NT2/D1 (cell line): ENCODE data around the gene HOXA5.
A peak's percentile ranks its signal among the peaks of the same experiment; 100 is the strongest.

Source experiments
- DNase-seq: peaks from one replicate; pipeline ENCODE4 v3.0.0-alpha.2; 2011; ENCODE audit warnings: low read depth, low spot score
- H3K27me3 ChIP-seq: 2 replicates; pipeline ENCODE4 v1.6.0; 2011; ENCODE audit warnings: mild to moderate bottlenecking; ENCODE audit not compliant: insufficient read length, insufficient read depth
- H3K36me3 ChIP-seq: 2 replicates; pipeline ENCODE4 v1.6.1; 2011; ENCODE audit warnings: mild to moderate bottlenecking, low read length, mixed read lengths; ENCODE audit not compliant: insufficient read depth, insufficient read length
- H3K4me1 ChIP-seq: 2 replicates; pipeline ENCODE4 v1.5.1; 2011; ENCODE audit not compliant: insufficient read depth, insufficient read length
- H3K4me3 ChIP-seq: 2 replicates; pipeline ENCODE4 v1.5.1; 2011; ENCODE audit warnings: low read depth; ENCODE audit not compliant: insufficient read length
- H3K9ac ChIP-seq: 2 replicates; pipeline ENCODE4 v1.6.0; 2011; ENCODE audit warnings: low read depth; ENCODE audit not compliant: insufficient read length
- H3K9me3 ChIP-seq: 2 replicates; pipeline ENCODE4 v1.5.1; 2011; ENCODE audit warnings: mild to moderate bottlenecking, low read length; ENCODE audit not compliant: insufficient read depth
- SUZ12 ChIP-seq: IDR thresholded peaks from 2 replicates; pipeline ENCODE4 v1.6.1; 2011; ENCODE audit not compliant: insufficient read length, insufficient read depth; ENCODE audit errors: extremely low read depth
- YY1 ChIP-seq: IDR thresholded peaks from 2 replicates; pipeline ENCODE4 v1.6.1; 2011; ENCODE audit not compliant: insufficient read length, insufficient read depth
- ZNF274 ChIP-seq: IDR thresholded peaks from 2 replicates; pipeline ENCODE4 v1.6.1; 2011; ENCODE audit warnings: mild to moderate bottlenecking, low read depth, low read length

The HOXA5 gene

GRCh38 chr7:27179503-27180430 is 36.3 kb upstream of the HOXA5 start:
- H3K27me3 ChIP-seq, result peaks cover 100% of the 10 kb centered on the region
- TF ChIP-seq YY1 (no peak), SUZ12 (peak; percentile 98)
- peaks cover 11% of the 10 kb centered on the region for H3K4me1 ChIP-seq
- no peaks in the 10 kb centered on the region for H3K36me3 ChIP-seq
- no peak overlapping the region for H3K4me3 ChIP-seq
- DNase-seq, result no peak
- H3K9me3 ChIP-seq, result no peaks in the 10 kb centered on the region
- no peak overlapping the region for H3K9ac ChIP-seq

- no peaks in the 10 kb centered on the region for H3K9me3 ChIP-seq
- H3K4me3 ChIP-seq, result no peak overlapping the region
- H3K4me1 ChIP-seq, result peaks cover 7% of the 10 kb centered on the region
- H3K9ac ChIP-seq, result no peak overlapping the region
- TF ChIP-seq ZNF274 (no peak), SUZ12 (no peak), YY1 (no peak)
- DNase-seq, result no peak
- peaks cover 100% of the 10 kb centered on the region for H3K27me3 ChIP-seq
- H3K36me3 ChIP-seq, result no peaks in the 10 kb centered on the region
Observed at GRCh38 chr7:27179030-27179429, 35.5 kb upstream of the HOXA5 start.

- Histone ChIP-seq H3K4me1 (peaks cover 7% of the 10 kb centered on the region), H3K9ac (no peak overlapping the region), H3K4me3 (no peak overlapping the region), H3K36me3 (no peaks in the 10 kb centered on the region), H3K27me3 (peaks cover 100% of the 10 kb centered on the region), H3K9me3 (no peaks in the 10 kb centered on the region)
- TF ChIP-seq ZNF274 (no peak), YY1 (no peak), SUZ12 (no peak)
- DNase-seq, result no peak
Observed at GRCh38 chr7:27178366-27178765, 34.9 kb upstream of the HOXA5 start.

- Histone ChIP-seq H3K9ac (no peak overlapping the region), H3K27me3 (peaks cover 100% of the 10 kb centered on the region), H3K4me3 (no peak overlapping the region), H3K4me1 (peaks cover 6% of the 10 kb centered on the region), H3K9me3 (no peaks in the 10 kb centered on the region), H3K36me3 (no peaks in the 10 kb centered on the region)
- no peak for DNase-seq
- TF ChIP-seq SUZ12, result peak; percentile 1
- TF ChIP-seq YY1, result no peak
Observed at GRCh38 chr7:27177795-27178320, 34.4 kb upstream of the HOXA5 start.

- no peaks in the 10 kb centered on the region for H3K9me3 ChIP-seq
- no peak for DNase-seq
- peaks cover 100% of the 10 kb centered on the region for H3K27me3 ChIP-seq
- H3K4me3 ChIP-seq, result no peak overlapping the region
- H3K9ac ChIP-seq, result no peak overlapping the region
- TF ChIP-seq YY1 (no peak), SUZ12 (peak; percentile 55)
- no peaks in the 10 kb centered on the region for H3K36me3 ChIP-seq
- peaks cover 7% of the 10 kb centered on the region for H3K4me1 ChIP-seq
Observed at GRCh38 chr7:27176962-27177794, 33.7 kb upstream of the HOXA5 start.

- Histone ChIP-seq H3K4me3 (no peak overlapping the region), H3K36me3 (no peaks in the 10 kb centered on the region), H3K4me1 (peaks cover 12% of the 10 kb centered on the region), H3K9ac (no peak overlapping the region), H3K9me3 (no peaks in the 10 kb centered on the region), H3K27me3 (peaks cover 100% of the 10 kb centered on the region)
- DNase-seq, result no peak
- TF ChIP-seq YY1, result no peak
- no peak for TF ChIP-seq SUZ12
- no peak for TF ChIP-seq ZNF274
Observed at GRCh38 chr7:27176524-27176845, 33.0 kb upstream of the HOXA5 start.

GRCh38 chr7:27175626-27176523 is 32.4 kb upstream of the HOXA5 start:
- Histone ChIP-seq H3K9ac (no peak overlapping the region), H3K4me3 (no peak overlapping the region), H3K4me1 (peaks cover 15% of the 10 kb centered on the region), H3K36me3 (no peaks in the 10 kb centered on the region), H3K9me3 (no peaks in the 10 kb centered on the region), H3K27me3 (peaks cover 100% of the 10 kb centered on the region)
- TF ChIP-seq ZNF274 (no peak), SUZ12 (peak; percentile 39), YY1 (no peak)
- DNase-seq, result no peak
